ENCODE measurements around the gene CIAO2B. TPM values are rescaled to one million over a fixed set of nuclear protein-coding genes. Genes with fewer than 3 reads are reported as not detected.

CIAO2B gene
- total RNA-seq, 4 donors from 2014 or later, result 189 to 338 (median 264) TPM

DNA sequence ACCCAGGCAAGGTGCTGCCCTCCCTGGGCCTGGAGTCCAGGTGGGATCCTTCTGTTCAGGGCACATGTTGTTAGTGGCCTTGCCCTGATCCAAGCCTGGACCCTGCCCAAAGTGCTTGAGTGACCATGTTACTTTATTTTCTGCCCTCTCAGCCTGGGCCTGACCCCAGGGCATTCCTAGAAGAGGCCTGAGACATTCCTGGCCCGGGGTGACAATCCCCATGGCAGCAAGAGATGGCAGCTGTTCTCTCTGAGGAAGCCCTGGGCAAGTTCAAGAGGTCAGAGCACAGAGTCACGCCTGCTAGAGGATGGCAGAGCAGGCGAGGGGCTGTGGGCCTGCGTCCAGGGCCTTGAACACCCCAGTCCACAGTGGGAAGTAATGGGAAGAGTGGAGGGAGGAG lies 20.5 kb downstream of the CIAO2B start:
- peak; percentile 5 to 28 for ATAC-seq
- no peak for DNase-seq

DNA sequence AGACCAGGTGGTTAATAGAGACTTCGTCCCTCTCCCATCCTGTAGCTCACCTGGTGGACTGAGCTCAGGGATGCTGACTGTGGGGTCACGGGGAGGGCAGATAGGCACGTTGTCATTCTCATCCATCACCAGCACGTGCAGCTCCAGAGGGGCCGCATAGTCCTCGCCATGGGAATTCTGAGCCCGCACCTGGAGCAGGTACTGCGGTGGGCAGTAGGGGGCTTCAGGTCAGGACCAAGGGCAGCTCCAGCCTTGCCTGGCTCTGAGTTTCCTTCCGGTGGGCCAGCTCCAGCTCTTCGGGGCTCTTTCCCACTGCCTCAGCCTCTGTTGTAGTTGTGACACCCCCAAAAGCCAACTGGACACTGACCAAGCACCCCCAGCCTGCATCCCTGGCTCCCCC lies 21.1 kb downstream of the CIAO2B start:
- H3K27me3 ChIP-seq, result no peaks in the 10 kb centered on the region
- no peaks in the 10 kb centered on the region for H3K36me3 ChIP-seq
- intact Hi-C loops (cut with DNase I; ENCODE audit: low total_unique reads), result no loop called here
- ATAC-seq (no peak), DNase-seq (no peak)
- H3K9me3 ChIP-seq, result no peaks in the 10 kb centered on the region
- H3K4me3 ChIP-seq, result no peak overlapping the region
- TF ChIP-seq POLR2A (IDR thresholded peaks at IDR 0.05), result no peak
- TF ChIP-seq, protein P1, sequence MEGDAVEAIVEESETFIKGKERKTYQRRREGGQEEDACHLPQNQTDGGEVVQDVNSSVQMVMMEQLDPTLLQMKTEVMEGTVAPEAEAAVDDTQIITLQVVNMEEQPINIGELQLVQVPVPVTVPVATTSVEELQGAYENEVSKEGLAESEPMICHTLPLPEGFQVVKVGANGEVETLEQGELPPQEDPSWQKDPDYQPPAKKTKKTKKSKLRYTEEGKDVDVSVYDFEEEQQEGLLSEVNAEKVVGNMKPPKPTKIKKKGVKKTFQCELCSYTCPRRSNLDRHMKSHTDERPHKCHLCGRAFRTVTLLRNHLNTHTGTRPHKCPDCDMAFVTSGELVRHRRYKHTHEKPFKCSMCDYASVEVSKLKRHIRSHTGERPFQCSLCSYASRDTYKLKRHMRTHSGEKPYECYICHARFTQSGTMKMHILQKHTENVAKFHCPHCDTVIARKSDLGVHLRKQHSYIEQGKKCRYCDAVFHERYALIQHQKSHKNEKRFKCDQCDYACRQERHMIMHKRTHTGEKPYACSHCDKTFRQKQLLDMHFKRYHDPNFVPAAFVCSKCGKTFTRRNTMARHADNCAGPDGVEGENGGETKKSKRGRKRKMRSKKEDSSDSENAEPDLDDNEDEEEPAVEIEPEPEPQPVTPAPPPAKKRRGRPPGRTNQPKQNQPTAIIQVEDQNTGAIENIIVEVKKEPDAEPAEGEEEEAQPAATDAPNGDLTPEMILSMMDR (IDR thresholded peaks at IDR 0.05 in 4 of 5, conservative IDR thresholded peaks at IDR 0.05 in 1 of 5), result no peak
- no peaks in the 10 kb centered on the region for H3K4me1 ChIP-seq
- H3K27ac ChIP-seq, result no peak overlapping the region
- in situ Hi-C loops (cut with MboI; ENCODE audit: low sequenced_read_pairs in 4 of 4), result no loop called here

More for the DNA sequence above, 20.5 kb downstream of the CIAO2B start:
- H3K4me1 ChIP-seq, result no peaks in the 10 kb centered on the region
- no peaks in the 10 kb centered on the region for H3K27me3 ChIP-seq
- H3K36me3 ChIP-seq, result no peaks in the 10 kb centered on the region
- TF ChIP-seq, protein P1 (IDR thresholded peaks at IDR 0.05 in 4 of 5, conservative IDR thresholded peaks at IDR 0.05 in 1 of 5), result no peak
- TF ChIP-seq POLR2A (IDR thresholded peaks at IDR 0.05), result no peak
- in situ Hi-C loops (cut with MboI; ENCODE audit: low sequenced_read_pairs in 4 of 4), result no loop called here
- intact Hi-C loops (cut with DNase I; ENCODE audit: low total_unique reads), result no loop called here
- H3K9me3 ChIP-seq, result no peaks in the 10 kb centered on the region
- H3K4me3 ChIP-seq, result no peak overlapping the region
- no peak overlapping the region for H3K27ac ChIP-seq

DNA sequence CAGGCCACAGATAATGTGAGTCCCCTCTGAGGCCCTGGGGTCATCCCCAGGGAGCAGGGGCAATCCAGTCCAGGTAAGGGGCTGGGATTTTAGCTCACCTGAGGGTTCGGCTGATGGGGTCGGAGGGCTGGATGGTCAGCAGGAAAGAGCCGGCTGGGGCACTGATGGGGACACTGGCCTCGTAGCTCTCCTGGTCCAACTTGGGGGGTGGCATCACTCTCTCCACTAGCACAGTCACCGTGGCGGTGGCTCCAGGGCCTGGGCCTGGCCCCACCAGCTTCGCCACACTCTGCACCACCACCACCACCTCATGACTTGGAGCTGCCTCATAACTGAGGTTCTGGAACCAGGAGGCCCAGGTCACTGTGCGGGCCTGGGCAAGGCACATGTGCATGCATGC lies 22.4 kb downstream of the CIAO2B start:
- H3K4me3 ChIP-seq, result no peak overlapping the region
- DNase-seq (no peak), ATAC-seq (no peak)
- TF ChIP-seq, protein P1 (IDR thresholded peaks at IDR 0.05 in 4 of 5, conservative IDR thresholded peaks at IDR 0.05 in 1 of 5), result no peak
- TF ChIP-seq POLR2A (IDR thresholded peaks at IDR 0.05), result no peak
- intact Hi-C loops (cut with DNase I; ENCODE audit: low total_unique reads) (no loop called here), in situ Hi-C loops (cut with MboI; ENCODE audit: low sequenced_read_pairs in 4 of 4) (no loop called here)
- H3K36me3 ChIP-seq, result no peaks in the 10 kb centered on the region
- H3K27me3 ChIP-seq, result no peaks in the 10 kb centered on the region
- no peak overlapping the region for H3K27ac ChIP-seq
- no peaks in the 10 kb centered on the region for H3K9me3 ChIP-seq
- no peaks in the 10 kb centered on the region for H3K4me1 ChIP-seq

DNA sequence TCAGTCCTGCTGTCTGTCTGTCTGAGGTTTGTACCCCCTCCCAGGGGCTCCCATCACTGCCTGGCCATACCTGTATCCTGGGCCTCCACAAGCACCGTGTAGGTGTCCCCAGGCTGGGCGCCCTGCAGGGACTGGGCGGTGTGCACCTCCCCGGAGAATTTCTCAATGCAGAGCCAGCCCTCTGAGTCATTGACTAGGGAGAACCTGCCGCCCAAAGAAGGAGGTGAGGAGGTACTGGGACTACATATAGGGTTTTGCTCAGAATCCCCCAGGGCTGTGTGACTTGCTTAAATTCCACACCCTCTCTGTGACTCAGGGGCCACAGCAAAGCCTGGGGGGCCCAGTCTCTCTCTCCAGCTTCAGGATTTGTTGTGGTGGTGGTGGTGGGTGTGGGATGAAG lies 23.1 kb downstream of the CIAO2B start:
- ATAC-seq (no peak), DNase-seq (no peak)
- in situ Hi-C loops (cut with MboI; ENCODE audit: low sequenced_read_pairs in 4 of 4), result no loop called here
- H3K27me3 ChIP-seq, result no peaks in the 10 kb centered on the region
- H3K36me3 ChIP-seq, result no peaks in the 10 kb centered on the region
- H3K4me3 ChIP-seq, result no peak overlapping the region
- TF ChIP-seq POLR2A (IDR thresholded peaks at IDR 0.05), result no peak
- TF ChIP-seq, protein P1 (IDR thresholded peaks at IDR 0.05 in 4 of 5, conservative IDR thresholded peaks at IDR 0.05 in 1 of 5), result no peak
- no peak overlapping the region for H3K27ac ChIP-seq
- no peaks in the 10 kb centered on the region for H3K4me1 ChIP-seq
- H3K9me3 ChIP-seq, result no peaks in the 10 kb centered on the region
- intact Hi-C loops (cut with DNase I; ENCODE audit: low total_unique reads), result no loop called here

Measured in gastrocnemius medialis (tissue), 4 donors.